HFF-Myc (cell line): ENCODE data around the gene GPR176.

Experiments
- DNase-seq: peaks from one replicate; pipeline ENCODE4 v3.0.0-alpha.2; 2011; ENCODE audit warnings: low read depth; ENCODE audit errors: extremely low read depth
- H3K4me3 ChIP-seq: replicated peaks from 2 replicates; pipeline ENCODE4 v1.5.1; 2011; ENCODE audit warnings: low read depth, mild to moderate bottlenecking, control low read depth, low read length
- CTCF ChIP-seq: IDR thresholded peaks from 2 replicates; pipeline ENCODE4 v1.5.1; 2012; ENCODE audit warnings: mild to moderate bottlenecking, low read depth, low read length, control low read depth; ENCODE audit errors: missing control alignments

GPR176 gene

GRCh38 chr15:39924437-39924836, 4.4 kb upstream of the GPR176 start:
- no peak for DNase-seq
- no peak for TF ChIP-seq CTCF
- no peak overlapping the region for H3K4me3 ChIP-seq

- no peak overlapping the region for H3K4me3 ChIP-seq
- DNase-seq, result no peak
- TF ChIP-seq CTCF, result no peak
Measured at GRCh38 chr15:39922462-39923092, 2.5 kb upstream of the GPR176 start.

- H3K4me3 ChIP-seq, result peak overlapping the region; percentile 79
- TF ChIP-seq CTCF, result no peak
- DNase-seq, result no peak
Measured at GRCh38 chr15:39921274-39921638, 1.2 kb upstream of the GPR176 start.

- DNase-seq, result no peak
- TF ChIP-seq CTCF, result no peak
- H3K4me3 ChIP-seq, result peak overlapping the region; percentile 79
Measured at GRCh38 chr15:39920510-39921273, 626 bp upstream of the GPR176 start.

GRCh38 chr15:39919411-39919747, 687 bp downstream of the GPR176 start:
- no peak for DNase-seq
- peak overlapping the region; percentile 79 for H3K4me3 ChIP-seq
- TF ChIP-seq CTCF, result no peak

- no peak for DNase-seq
- H3K4me3 ChIP-seq, result peak overlapping the region; percentile 79
- no peak for TF ChIP-seq CTCF
Measured at GRCh38 chr15:39918688-39919385, 1.2 kb downstream of the GPR176 start.
